NK-92 (cell line): Measurements from ENCODE around the gene GRK3.

Experiments used
- DNase-seq: peaks from one replicate; lab custom pipeline; 2025; ENCODE audit not compliant: unreplicated experiment; lab: John Stamatoyannopoulos, UW

The GRK3 gene

DNA sequence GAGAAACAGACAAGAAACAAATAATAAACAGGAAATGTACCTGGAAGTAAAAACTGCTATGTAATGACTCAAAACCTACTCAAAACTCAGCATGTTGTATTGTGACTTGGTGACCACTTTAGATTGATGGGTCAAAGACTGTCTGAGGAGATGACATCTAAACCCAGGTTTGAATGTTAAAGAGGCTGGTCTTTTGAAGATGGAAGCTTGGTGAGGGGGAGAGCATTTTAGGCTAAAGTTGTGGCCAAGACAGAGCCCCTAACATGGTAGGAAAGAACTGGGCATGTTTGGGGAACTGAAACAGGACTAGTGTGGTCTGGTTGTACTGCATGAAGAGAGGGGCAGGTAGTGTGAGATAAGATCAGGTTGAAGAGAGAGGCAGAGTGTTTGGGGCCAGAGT, 92.2 kb downstream of the GRK3 start:
- DNase-seq, result no peak

GRCh38 chr22:25658633-25659032, 94.2 kb downstream of the GRK3 start:
- DNase-seq, result no peak

GRCh38 chr22:25659413-25659812, 94.9 kb downstream of the GRK3 start:
- no peak for DNase-seq

DNA sequence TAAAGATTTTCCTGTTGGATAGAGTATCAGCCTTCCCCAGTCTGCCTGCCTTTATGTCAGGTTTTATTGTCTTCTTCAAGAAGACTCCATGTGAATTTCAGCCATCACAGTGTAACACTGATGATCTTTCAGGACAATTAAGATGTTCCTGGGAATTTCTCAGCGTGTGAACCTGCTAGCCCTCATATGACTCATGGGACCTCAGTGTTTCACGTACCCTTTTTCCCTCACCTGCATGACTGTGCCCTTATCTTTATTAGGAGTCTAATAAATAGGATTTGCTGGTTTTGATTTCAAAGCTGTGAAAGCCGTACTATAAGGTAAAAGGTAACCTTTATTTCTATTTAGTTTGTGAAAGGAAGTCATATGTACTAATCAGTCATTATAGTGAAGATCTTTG, 95.9 kb downstream of the GRK3 start:
- DNase-seq, result no peak

DNA sequence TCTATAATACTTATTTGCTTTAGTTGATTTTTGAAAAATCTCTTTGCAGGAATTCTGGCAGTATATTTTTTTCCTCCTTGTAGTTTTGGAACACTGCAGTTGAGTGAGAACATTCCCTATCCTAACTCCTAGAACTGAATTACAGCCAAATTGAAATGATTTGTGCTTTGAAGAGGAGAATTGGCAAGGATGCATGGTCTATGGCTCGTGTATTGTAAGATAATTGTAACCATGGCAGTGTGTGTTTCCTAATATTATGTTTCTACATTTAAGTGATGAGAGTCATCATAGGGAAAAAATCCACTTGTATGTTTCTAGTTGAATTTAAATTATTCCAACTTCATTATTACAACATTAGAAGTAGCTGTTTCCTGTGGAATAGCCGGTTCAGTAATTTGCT, 96.6 kb downstream of the GRK3 start:
- no peak for DNase-seq

DNA sequence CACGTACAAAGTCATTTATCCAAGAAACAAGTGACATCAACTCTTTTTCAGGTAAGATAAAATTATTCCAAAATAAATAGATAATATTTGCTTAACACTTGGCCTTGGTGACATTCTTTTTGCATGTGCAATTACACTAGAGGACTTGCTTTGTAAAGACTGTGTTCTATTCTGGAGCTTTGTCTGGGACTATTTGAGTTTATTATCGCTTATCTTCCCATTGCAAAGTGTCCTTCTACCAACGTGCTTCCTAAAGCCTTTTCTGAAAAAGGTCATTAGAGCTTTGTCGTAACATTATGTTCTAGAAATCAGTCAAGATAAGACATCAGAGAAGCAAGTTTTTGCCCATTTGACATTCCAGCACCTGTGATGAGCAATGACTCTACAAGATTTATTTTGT, 99.2 kb downstream of the GRK3 start:
- no peak for DNase-seq

DNA sequence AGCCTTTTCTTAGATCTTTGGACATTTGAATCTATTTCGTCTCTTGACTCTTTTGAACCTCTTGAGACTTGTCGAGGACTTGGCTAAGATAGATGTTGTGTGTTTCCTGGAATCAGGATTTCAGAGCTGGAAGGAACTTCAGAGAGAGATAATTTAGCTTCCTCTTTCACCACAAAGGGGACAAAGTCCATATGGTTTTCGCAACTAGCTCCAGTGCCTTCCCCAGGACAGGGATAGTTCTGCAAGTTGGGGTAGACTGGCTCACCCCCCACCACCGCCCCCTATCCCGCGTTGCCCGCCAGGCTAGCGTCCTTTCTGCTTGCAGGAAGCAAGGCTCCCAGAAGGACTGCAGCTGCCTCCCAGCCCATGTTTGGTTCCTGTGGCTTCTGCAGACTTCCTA, 101.8 kb downstream of the GRK3 start:
- DNase-seq, result no peak

- no peak for DNase-seq
Measured at GRCh38 chr22:25668437-25668836, 104.0 kb downstream of the GRK3 start.

- no peak for DNase-seq
Measured at GRCh38 chr22:25669253-25670069, 105.0 kb downstream of the GRK3 start.

- no peak for DNase-seq
Measured at GRCh38 chr22:25670070-25670461, 105.6 kb downstream of the GRK3 start.

DNA sequence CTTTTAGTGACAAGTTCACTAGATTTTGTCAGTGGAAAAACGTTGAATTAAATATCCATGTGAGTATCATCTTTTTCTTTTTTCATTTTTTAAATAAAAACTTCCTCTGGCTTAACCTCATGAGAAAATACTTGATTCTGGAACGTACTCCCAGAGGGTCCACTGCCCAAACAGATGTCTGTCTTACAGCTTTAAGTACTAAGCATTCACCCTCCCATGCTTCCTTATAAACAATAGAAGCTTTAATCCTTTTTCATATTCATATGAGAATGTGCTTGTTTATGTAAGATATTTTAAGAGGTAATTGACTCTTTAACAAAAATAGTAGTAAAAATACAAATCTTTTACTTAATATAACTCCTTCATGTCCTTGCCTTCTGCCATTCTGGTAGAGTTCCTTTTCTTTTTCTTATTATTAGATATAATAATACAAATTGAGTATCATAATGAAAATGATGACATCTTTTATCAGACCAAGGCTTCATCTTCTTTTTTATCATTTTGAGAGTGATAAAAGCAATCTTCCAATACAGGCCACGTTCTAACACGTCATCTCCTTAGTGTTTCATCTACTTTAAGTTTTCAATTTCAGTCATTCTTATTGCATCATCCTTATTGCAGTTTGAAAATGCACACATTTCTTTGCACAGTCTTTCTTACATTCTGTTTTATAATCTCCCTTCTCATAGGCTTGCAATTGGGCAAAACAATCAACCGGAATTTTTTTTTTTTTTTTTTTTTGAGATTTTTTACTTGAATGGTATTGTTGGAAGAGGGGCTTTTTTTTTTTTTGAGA, 108.0 kb downstream of the GRK3 start:
- no peak for DNase-seq

DNA sequence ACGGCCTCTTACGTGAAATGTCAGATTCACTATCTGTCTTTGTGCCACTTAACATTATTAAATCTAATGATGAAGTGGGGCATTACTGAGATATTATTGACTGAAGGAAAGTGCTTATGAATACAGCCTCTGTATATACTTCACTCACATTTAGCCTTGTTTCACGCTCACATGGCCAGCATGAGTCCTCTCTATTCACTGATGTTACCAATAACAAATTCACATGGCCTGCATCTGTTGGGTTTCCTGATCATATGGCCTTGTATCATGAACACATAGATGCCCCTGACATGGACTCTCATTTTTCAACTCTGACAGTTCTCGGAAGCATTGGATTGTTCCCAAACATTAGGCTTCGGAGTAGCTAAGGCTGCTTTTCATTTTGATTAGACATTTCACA, 109.2 kb downstream of the GRK3 start:
- DNase-seq, result no peak

DNA sequence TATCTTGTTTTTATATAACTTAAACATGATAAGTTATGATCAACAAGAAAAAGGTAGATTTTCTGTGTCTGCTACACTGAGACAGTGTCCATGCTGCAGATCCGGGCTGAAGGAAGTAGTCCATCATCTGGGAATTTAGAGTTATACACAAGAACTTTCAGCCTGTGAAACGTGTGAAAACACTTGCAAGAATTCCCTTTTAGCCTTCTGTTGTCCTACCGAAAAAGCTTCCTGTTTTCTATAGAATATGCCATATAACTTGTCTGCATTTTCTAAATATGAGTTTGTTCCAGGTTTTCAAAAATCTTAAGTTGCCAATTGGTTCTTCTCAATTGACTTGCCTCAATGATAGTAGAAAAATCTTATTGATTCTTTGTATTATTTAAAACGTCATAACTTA, 113.2 kb downstream of the GRK3 start:
- no peak for DNase-seq

GRCh38 chr22:25680051-25680450, 115.6 kb downstream of the GRK3 start:
- DNase-seq, result no peak

DNA sequence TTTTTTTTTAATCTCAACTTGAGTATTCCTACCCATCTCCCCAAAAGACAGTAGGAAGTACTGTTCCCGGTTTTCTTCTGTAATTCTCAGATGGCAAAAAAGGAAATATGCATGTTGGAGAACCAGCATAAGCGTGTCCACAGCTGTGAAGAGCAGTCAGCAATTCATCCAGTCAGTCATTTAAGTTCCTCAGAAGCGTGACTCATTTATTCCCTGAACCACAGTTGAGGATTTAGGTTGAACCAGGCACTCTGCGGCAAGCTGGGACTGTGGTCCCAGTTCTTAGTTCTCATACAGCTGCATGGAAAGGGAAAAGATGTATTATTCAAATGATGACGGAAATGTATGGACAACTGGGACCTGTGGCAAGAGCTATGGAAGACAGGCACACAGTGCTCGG, 116.5 kb downstream of the GRK3 start:
- no peak for DNase-seq

DNA sequence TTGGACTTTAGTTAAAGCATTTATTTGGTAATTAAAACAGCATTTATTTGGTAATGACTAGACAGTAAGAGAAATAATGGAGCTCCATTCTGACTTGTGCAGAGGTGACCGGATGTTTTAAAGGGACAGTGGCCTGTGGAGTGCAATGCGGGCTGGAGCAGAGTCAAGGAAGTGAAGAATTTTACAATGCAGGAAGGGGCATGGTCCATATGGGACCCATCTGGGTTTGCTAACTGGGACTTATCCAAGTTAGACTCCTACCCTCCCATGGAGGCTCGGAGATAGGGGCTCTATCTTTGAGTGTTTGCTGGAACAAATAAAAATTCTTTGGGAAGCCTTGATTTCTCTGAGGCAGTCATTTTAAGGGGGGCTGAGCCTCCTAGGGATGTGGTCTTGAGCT, 117.6 kb downstream of the GRK3 start:
- DNase-seq, result no peak

- no peak for DNase-seq
Measured at GRCh38 chr22:25688627-25689026, 124.2 kb downstream of the GRK3 start.

DNA sequence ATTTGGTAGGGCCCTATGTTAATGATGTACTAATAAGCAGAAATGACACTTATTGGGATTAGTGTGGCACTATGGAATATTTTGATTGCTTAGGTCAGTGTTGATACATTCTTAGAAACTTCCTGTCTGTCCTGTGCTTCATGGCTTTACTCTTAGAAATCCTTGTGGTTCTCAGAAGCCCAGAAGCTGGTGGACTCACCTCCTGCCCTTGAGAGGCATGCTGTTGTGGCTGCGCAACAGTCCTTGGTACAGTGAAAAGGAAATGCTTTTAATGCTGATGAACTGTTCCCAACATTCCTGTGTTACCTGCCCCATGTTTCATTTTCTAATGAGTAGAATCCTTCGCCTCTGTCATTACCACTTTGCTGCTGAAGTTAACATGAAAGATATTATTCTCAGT, 125.2 kb downstream of the GRK3 start:
- DNase-seq, result no peak

- DNase-seq, result no peak
Measured at GRCh38 chr22:25690798-25691197, 126.3 kb downstream of the GRK3 start.

- DNase-seq, result no peak
Measured at GRCh38 chr22:25692397-25693267, 128.2 kb downstream of the GRK3 start.

- DNase-seq, result no peak
Measured at GRCh38 chr22:25693268-25693565, 128.7 kb downstream of the GRK3 start.
